SK-N-SH treated with all-trans-retinoic acid at 6 μM for 48 hours (cell line): ENCODE results near the gene TMEM245.

Source experiments
- ARNTL ChIP-seq: fragments of 450-650 bp; formaldehyde crosslinking; IDR thresholded peaks from 2 replicates; pipeline ENCODE4 v1.5.0; 2020; ENCODE audit warnings: low read depth, mild to moderate bottlenecking, moderate library complexity, borderline replicate concordance
- ESRRG ChIP-seq: fragments of 250-450 bp; sonication (Bioruptor Pico); IDR thresholded peaks from 2 replicates; pipeline ENCODE4 v1.6.1; 2021; ENCODE audit warnings: mild to moderate bottlenecking
- GLIS3 ChIP-seq: fragments of 250-450 bp; sonication (Bioruptor Pico); IDR thresholded peaks from 2 replicates; pipeline ENCODE4 v1.5.0; 2020; ENCODE audit warnings: mild to moderate bottlenecking, moderate library complexity
- PPARA ChIP-seq: fragments of 250-450 bp; sonication (Bioruptor Pico); IDR thresholded peaks from 2 replicates; pipeline ENCODE4 v1.5.0; 2020; ENCODE audit warnings: mild to moderate bottlenecking, borderline replicate concordance
- RARB ChIP-seq: fragments of 250-450 bp; sonication (Bioruptor Pico); IDR thresholded peaks from 2 replicates; pipeline ENCODE4 v1.8.0; 2021; ENCODE audit warnings: mild to moderate bottlenecking, moderate library complexity
- TCF4 ChIP-seq: fragments of 250-450 bp; sonication (Bioruptor Pico); IDR thresholded peaks from 2 replicates; pipeline ENCODE4 v1.8.0; 2021; ENCODE audit warnings: mild to moderate bottlenecking, moderate library complexity, borderline replicate concordance
- ZFP3 ChIP-seq: fragments of 250-450 bp; sonication (Bioruptor Pico); IDR thresholded peaks from 2 replicates; pipeline ENCODE4 v1.5.0; 2020; ENCODE audit warnings: mild to moderate bottlenecking, moderate library complexity
- ZFP30 ChIP-seq: fragments of 450-650 bp; formaldehyde crosslinking; IDR thresholded peaks from 2 replicates; pipeline ENCODE4 v1.5.0; 2022; ENCODE audit warnings: mild to moderate bottlenecking, moderate library complexity
- ZNF565 ChIP-seq: fragments of 450-650 bp; formaldehyde crosslinking; conservative IDR thresholded peaks from 2 replicates; pipeline ENCODE4 v1.5.0; 2020; ENCODE audit warnings: low read depth, mild to moderate bottlenecking, moderate library complexity
- ZNF70 ChIP-seq: fragments of 450-650 bp; formaldehyde crosslinking; IDR thresholded peaks from 2 replicates; pipeline ENCODE4 v1.5.0; 2020; ENCODE audit warnings: mild to moderate bottlenecking, moderate library complexity
- ZNF8 ChIP-seq: fragments of 450-650 bp; formaldehyde crosslinking; IDR thresholded peaks from 2 replicates; pipeline ENCODE4 v1.5.0; 2020; ENCODE audit warnings: mild to moderate bottlenecking, moderate library complexity
- TF ChIP-seq, protein P1 (sequence below): fragments of 250-450 bp; sonication (Bioruptor Pico); IDR thresholded peaks from 2 replicates; pipeline ENCODE4 v1.8.0; 2020; ENCODE audit warnings: mild to moderate bottlenecking, moderate library complexity, borderline replicate concordance
- TF ChIP-seq, protein P2 (sequence below): fragments of 250-450 bp; sonication (Bioruptor Pico); IDR thresholded peaks from 2 replicates; pipeline ENCODE4 v1.5.0; 2020; ENCODE audit warnings: mild to moderate bottlenecking, moderate library complexity
- TF ChIP-seq, protein P3 (sequence below): fragments of 250-450 bp; sonication (Bioruptor Pico); IDR thresholded peaks from 2 replicates; pipeline ENCODE4 v1.5.1; 2020; ENCODE audit warnings: low read depth, mild to moderate bottlenecking, moderate library complexity

DNA sequence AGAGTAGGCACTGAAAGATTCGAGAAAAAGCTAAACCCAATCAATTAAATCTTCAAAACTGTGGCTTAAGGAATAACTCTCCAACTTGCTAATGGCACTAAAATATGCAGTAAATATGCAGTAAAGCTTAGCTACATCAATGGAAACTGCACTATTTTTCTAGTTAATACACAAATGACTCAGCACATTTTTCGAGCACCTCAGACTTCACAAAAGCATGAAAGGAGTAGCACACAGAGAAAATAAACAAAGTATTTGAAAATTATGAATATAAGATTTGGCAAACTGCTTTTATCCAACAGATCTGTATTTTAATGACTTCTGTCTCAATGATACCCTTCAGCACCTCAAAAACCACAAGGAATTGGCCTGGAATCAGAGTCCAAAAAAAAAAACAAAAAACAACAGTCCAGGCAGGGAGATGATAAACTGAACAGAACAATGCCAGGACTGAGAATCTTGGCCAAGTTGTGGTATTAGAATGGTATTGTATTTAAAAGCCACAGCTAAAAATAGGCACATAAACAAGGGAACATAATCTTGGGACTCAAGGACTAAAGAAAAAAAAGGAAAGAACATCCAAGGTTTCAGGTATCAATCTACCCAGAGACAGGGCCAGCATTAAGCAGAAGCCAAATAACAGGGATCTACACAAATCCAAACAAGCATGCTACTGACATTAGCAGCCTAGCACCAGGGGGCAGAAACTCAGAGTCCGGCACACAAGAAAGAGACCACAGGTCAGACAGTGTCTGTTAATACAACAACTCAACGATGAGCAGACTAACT, 21.4 kb downstream of the TMEM245 start:
- TF ChIP-seq TCF4 (no peak), ZNF8 (no peak), ZFP30 (CRISPR knock-in tag) (no peak), GLIS3 (CRISPR knock-in tag) (no peak), PPARA (CRISPR knock-in tag) (no peak), ARNTL (CRISPR knock-in tag) (no peak), ZNF70 (CRISPR knock-in tag) (no peak), ESRRG (CRISPR knock-in tag) (no peak), ZNF565 (CRISPR knock-in tag) (no peak), ZFP3 (CRISPR knock-in tag) (no peak), RARB (CRISPR knock-in tag) (no peak)
- TF ChIP-seq, protein P1, sequence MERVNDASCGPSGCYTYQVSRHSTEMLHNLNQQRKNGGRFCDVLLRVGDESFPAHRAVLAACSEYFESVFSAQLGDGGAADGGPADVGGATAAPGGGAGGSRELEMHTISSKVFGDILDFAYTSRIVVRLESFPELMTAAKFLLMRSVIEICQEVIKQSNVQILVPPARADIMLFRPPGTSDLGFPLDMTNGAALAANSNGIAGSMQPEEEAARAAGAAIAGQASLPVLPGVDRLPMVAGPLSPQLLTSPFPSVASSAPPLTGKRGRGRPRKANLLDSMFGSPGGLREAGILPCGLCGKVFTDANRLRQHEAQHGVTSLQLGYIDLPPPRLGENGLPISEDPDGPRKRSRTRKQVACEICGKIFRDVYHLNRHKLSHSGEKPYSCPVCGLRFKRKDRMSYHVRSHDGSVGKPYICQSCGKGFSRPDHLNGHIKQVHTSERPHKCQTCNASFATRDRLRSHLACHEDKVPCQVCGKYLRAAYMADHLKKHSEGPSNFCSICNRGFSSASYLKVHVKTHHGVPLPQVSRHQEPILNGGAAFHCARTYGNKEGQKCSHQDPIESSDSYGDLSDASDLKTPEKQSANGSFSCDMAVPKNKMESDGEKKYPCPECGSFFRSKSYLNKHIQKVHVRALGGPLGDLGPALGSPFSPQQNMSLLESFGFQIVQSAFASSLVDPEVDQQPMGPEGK (CRISPR knock-in tag): no peak
- TF ChIP-seq, protein P2, sequence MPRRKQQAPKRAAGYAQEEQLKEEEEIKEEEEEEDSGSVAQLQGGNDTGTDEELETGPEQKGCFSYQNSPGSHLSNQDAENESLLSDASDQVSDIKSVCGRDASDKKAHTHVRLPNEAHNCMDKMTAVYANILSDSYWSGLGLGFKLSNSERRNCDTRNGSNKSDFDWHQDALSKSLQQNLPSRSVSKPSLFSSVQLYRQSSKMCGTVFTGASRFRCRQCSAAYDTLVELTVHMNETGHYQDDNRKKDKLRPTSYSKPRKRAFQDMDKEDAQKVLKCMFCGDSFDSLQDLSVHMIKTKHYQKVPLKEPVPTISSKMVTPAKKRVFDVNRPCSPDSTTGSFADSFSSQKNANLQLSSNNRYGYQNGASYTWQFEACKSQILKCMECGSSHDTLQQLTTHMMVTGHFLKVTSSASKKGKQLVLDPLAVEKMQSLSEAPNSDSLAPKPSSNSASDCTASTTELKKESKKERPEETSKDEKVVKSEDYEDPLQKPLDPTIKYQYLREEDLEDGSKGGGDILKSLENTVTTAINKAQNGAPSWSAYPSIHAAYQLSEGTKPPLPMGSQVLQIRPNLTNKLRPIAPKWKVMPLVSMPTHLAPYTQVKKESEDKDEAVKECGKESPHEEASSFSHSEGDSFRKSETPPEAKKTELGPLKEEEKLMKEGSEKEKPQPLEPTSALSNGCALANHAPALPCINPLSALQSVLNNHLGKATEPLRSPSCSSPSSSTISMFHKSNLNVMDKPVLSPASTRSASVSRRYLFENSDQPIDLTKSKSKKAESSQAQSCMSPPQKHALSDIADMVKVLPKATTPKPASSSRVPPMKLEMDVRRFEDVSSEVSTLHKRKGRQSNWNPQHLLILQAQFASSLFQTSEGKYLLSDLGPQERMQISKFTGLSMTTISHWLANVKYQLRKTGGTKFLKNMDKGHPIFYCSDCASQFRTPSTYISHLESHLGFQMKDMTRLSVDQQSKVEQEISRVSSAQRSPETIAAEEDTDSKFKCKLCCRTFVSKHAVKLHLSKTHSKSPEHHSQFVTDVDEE (CRISPR knock-in tag): no peak
- TF ChIP-seq, protein P3, sequence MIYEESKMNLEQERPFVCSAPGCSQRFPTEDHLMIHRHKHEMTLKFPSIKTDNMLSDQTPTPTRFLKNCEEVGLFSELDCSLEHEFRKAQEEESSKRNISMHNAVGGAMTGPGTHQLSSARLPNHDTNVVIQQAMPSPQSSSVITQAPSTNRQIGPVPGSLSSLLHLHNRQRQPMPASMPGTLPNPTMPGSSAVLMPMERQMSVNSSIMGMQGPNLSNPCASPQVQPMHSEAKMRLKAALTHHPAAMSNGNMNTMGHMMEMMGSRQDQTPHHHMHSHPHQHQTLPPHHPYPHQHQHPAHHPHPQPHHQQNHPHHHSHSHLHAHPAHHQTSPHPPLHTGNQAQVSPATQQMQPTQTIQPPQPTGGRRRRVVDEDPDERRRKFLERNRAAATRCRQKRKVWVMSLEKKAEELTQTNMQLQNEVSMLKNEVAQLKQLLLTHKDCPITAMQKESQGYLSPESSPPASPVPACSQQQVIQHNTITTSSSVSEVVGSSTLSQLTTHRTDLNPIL (CRISPR knock-in tag): no peak
